NCI-H345 (cell line): ENCODE data around the gene CFL2.
"Not testable (repeated sequence)": the region's sequence is repeated elsewhere in the genome, so short reads cannot be mapped to it uniquely, and the experiment has no call there.

ENCODE experiments used
- DNase-seq: peaks from one replicate; lab custom pipeline; 2025; lab: John Stamatoyannopoulos, UW

CFL2 gene

DNA sequence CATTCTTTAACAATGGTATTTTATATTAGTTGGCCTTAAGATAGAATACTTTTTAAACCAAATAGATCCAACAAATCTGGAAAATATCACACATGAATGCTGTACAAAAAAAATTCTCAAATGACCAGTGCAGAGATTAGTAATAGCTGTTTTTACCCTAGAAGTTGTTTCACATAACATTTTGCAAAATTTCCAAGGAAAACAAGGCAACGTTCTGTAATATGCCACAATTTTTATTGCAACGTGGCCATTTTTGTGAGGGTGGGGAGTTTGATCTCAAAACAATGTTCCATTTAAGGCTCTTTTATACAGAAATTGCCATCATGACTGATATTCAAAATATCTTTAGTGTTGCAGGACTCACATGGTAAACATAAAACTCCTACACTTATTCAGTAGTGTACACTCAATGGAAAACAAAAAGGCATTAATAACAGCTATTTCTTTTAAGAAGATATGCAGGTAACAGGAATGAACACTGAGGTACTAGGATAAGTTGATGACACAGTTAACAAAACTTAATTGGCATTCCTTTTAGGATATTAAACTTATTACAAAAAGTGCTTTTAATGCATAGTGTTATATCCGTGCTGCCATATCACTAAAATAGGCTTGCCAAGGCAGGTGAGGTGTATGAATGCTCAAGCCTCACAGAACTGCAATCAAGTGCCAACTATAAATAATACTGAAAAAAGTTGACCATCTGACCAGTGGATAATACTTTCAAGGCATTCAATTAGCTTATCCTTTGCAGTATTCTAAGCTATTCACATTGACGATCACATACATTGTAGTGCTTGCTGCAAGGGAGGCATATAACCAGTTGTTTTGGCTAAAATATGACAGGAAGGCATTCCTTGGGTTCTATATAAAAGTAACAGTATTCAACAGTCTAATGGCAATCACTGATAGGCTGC lies 2.3 kb downstream of the CFL2 start:
- no peak for DNase-seq

DNA sequence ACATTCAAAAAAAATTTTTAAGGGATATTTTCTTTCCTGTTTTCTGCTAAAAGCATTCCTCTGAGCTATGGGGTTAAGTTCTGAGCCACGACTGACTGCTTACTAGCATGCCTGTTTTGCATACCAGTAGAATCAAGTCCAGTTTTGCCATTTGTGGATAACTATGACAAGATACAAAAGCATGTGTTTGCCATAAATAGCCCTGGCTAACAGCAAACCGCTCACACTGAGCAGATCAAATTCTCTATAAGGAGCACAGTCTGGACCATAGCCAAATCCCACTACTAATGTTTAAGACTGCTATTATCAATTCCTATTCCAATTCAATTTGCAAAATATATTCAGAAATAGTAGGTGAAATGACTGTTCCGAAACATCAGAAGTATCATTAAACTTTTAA lies 3.2 kb downstream of the CFL2 start:
- peak; percentile 54 for DNase-seq

DNA sequence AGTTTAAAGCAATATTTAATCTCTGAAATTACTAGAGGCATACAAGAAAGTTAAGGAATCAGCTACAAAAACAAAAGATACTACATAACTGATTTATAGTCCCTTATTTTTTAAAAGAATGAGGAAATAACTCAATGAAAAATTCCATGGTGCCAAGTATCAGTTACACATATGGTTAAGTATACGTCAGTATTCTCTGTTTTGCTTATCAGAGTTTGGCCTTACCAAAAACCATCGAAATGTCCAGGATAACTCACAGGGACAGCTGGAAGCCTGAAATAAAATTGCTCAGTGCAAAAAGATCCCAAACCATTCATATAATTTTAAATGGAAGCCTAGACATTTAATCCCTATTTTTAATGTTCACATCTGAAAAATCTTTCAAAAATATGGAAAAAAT lies 3.6 kb downstream of the CFL2 start:
- no peak for DNase-seq

DNA sequence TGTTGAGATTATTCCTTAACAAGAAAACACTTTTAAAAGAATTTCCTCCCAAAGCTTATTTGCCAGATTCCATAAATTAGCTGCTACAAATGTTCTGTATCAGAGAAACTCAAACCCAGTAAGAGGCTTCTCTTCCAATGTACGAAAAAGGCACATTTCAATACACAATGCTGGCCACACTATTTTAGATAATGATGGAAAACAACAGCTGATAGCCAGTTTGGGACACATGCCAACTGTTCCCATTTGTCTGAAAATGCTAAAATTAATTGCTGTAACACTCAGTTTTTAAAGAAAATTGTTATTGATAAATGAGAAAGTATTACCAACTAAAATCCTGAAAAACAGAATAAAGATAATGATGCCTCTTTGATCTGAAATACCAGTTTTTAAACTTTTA lies 4.4 kb downstream of the CFL2 start:
- DNase-seq = no peak

DNA sequence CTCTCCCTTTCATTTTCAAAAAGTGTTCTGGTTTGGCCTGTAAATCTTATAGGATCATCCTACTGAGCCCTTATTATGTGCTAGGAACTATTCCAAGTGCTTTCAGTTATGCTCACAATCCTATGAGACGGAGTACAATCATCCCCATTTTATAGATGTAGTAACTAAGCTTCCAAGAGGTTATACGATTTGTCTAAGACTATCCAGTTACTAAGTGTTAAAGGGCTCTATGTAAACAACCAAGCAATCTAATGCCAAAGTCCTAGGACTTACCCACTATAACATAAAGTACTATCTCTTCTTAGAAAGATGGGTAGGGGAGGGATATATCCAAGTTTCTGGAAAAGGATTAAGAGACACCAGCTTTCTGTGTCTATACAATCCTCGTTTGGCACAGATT lies 6.7 kb downstream of the CFL2 start:
- DNase-seq = no peak

DNA sequence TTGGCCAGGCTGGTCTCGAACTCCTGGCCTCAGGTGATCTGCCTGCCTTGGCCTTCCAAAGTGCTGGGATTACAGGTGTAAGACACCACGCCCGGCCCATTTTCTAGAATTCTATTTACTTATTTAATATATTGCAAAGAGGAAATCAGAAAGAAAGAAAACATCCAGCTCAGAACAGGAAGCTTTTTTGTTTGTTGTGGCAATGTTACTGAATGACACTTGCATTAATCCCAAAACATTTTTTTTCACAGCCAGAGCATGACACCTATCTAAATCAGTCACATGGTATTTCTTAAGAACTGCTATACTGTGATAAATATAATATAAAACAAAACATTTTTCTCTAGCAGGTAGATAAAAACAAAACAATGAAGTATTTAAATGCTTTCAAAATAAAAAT lies 12.6 kb downstream of the CFL2 start:
- no peak for DNase-seq

DNA sequence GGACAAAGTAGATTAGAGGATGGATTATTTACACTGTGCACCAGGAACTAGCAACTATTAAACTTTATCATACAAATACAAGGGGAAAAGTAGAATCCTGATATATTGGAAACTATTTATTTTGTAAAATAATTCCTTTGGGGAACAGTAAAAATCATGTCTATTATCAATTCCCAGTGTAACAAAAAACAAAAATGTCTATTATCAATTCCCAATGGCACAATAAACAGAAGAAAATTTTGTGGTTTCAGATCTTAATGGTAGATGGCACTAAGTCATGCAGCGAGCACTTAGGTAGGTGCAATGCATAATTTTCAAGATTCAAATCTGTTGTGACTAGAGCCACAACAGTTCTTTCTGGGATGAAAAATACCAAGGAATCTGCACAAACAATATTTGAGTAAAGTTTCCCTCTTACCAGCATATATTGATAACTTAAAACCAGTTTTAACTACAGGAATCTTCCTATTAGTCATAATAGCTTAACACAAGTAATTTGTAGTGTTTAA lies 13.7 kb downstream of the CFL2 start:
- DNase-seq = no peak

DNA sequence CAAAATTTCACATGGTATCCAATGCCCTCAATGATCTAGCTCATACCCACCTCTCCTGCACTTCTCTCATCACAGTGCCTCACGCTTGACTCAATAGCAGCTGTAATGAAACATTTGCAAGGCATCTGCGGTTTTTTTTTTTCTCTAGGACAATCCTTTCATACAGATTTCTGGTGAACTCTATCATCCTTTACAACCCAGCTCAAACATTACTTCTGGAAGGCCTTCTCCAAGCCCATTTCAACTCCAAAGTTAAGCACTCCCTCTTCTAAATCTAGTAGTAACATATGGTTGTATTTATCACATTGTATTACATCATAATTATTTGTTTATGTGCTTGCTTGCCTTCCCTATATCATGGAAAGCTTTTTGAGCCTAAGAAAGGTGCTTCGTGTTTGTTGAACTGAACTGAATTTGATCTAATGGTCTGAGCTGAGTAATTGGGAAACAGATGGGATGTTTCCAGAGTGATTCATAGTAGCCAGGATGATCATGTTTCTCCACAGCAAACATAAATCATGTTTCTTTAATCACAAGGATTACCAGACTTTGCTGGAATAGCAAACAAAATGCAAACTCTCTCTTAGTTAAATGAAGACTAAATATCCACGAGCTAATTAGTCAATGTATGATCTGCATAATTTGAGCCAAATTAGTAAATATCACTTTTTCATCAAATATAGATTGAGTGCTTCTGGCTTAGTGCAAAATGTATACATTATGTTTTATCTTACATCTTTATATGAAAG lies 14.3 kb downstream of the CFL2 start:
- no peak for DNase-seq

DNA sequence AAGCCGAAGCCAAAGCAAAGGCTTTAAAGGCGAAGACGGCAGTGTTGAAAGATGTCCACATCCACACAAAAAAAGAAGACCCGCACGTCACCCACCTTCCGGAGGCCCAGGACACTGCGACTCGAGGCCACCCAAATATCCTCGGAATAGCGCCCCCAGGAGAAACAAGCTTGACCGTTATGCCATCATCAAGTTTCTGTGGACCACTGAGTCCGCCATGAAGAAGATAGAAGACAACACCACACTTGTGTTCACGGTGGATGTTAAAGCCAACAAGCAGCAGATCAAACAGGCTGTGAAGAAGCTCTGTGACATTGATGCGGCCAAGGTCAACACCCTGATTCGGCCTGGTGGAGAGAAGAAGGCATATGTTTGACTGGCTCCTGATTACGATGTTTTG lies 20.2 kb downstream of the CFL2 start:
- DNase-seq = not testable (repeated sequence)

DNA sequence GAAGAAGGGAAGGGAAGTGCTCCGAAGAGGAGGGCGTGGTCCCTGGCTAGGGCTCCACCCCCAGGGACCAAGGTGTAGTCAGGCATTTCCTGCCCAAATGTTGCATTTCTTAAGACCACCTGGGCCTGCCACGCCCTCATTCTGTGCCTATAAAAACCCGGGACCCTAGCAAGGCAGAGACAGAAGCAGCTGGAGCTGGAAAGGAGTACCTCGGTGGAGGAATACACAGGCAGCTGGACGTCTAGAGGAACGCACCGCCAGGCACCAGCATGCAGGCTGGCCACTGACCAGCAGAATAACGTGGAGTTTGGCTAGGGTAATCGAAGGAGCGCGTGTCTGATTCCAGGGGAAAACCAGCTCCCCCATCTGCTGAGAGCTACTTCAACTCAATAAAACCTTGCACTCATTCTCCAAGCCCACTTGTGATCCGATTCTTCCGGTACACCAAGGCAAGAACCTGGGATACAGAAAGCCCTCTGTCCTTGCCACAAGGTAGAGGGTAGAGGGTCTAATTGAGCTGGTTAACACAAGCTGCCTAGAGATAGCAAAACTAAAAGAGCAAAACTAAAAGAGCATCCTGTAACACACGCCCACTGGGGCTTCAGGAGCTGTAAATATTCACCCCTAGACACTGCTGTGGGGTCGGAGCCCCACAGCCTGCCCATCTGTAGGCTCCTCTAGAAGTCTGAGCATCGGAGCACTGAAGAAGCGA lies 21.0 kb downstream of the CFL2 start:
- no peak for DNase-seq

DNA sequence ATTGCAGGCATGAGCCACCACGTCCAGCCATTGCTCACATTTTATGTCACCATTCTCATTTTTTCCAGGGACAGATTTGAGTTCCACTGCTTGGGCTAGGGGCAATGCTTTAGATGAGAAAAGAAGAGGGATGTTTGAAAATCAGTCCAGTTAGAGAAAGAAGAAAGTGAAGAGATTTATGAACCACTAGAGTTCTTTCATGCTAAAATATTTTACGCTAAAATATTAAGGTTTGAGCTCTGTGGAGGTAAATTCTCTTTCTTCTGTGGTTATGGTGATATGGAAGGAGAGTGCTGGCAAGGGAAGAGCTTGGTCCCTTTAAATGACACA lies 21.5 kb downstream of the CFL2 start:
- no peak for DNase-seq

DNA sequence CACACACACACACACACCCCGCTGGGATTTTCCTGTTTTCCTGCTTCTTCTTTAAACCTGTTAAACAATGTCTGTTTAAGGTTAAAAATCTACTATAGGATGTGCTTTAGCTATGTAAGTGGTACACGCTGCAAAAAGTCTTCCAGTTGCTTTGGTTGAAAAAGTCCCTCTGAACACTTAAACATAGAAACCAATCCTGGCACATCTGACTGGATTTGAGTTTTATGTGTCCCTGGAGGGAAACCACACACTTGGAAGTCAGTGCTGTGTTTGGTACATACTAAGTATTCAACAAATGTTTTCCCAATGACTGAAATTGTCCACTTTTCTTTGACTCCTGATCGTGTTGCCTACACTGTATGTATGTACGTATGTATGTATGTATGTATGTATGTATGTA lies 22.0 kb downstream of the CFL2 start:
- DNase-seq = no peak

DNA sequence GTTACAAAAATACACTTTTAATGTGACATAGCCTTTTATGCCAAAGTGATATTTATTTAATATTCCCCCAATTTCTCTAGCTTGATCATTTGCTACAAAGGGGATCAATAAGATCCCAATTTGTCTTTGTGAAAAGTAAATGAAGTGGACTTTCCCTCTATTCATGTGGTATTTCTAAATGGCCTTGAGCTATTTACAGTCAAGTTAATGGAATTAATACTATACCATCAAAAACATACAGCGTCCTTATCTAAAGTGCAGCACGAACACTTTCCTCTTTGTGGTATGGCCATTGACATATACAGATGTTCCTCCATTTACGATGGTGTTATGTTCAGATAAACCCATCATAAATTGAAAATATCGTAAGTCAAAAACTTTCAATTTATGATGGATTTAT lies 23.2 kb downstream of the CFL2 start:
- DNase-seq = no peak

DNA sequence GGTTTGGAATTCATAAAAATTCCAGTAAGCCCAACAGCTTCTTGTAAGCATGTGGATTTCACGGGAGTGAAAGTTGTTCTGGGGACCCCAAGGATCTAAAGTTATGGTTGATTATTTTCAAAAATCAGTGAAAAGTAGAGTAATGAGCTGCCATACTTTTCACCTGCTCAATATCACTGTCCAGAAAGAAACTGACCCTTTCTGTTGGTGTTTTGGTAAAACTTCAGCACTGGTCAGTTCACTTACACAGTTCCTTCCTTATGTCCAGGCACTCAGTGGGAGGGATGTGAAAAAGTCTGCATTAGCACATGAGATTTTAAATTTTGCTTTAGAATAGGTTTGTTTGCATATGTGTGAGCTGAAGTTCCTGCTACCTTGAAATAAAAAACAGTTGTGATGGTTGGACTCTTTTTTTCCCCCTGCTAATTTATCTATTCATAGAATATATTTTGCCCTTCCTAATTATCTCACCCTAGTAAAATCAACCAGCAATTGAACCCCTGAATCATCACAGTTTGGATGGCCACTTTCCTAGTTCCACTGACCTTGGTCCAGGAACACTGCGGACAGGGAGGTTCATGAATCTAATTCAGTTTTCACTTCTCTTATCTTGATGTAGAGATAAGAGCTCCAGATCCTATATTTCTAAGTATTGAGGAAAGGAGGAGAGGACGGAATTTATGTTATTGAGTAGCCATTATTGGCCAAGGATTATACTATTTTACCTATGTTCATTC lies 25.8 kb downstream of the CFL2 start:
- no peak for DNase-seq

DNA sequence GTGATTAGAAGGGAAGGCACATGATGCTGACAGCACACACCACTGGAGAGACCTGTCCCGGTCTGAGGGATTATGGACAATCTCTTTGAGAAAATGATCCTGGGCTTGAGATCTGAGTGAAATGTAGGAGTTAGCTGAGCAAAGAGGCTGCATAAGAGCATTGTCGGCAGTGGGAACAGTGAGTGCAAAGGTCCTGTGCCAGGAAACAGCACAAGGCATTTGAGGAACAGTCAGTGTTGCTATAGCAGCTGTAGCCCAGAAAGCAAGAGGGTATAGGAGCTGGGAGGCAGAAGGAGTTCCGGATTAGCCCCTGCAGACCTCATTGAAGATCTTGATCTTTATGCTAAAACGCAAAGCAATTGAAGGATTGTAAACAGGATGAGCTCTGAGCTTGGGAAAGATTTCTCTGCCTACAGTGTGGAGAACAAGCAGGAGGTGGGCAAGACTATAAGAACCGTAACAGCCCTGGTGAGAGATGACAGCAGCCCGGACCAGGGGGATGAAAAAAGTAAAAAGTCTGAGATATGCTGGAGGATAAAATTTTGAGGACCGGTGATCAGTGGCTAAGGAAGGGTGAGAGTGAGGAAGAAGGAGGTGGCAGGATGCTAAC lies 28.5 kb downstream of the CFL2 start:
- no peak for DNase-seq

DNA sequence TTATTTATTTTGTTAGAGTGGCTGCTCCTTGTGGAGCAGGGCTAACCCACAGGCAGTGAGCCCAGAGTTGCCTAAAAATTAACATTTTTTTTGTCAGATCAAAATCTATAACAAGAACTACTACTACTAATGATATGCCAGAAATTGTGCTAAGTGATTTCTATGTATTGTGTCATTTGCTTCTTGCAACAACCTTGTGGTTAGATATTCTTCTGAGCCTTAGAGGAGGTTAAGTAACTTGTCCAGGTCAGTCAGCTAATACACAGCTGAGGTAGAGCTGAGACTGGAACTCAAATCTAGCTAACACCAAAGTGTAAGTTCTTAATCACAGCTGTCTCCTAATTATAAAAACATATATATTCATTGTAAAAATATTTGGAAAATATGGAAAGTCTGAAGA lies 29.8 kb downstream of the CFL2 start:
- no peak for DNase-seq

DNA sequence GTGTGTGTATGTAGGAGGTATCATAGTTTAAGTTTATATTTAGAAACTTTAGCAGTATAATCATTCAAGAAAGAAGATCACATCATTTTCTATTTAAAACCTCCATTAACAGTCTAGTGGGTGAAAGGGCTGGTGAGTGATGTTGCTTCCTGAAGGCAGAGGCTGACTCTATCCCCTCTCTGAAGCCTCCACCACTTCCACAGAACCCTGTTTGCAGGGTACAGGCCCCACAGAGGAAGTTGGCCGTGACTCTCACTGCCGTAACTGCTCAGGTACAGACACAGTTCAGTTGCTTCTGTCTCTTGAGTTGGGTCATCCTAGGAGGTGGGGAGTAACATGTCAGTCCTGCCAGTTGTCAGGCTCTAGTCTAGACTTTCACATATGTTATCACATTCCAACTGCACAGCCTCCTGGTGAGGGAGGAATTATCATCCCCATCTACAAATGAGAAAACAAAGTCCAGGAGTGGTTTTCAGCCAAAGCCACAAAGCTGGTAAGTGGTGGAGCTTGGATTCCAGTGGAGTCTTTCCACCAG lies 31.5 kb downstream of the CFL2 start:
- no peak for DNase-seq

DNA sequence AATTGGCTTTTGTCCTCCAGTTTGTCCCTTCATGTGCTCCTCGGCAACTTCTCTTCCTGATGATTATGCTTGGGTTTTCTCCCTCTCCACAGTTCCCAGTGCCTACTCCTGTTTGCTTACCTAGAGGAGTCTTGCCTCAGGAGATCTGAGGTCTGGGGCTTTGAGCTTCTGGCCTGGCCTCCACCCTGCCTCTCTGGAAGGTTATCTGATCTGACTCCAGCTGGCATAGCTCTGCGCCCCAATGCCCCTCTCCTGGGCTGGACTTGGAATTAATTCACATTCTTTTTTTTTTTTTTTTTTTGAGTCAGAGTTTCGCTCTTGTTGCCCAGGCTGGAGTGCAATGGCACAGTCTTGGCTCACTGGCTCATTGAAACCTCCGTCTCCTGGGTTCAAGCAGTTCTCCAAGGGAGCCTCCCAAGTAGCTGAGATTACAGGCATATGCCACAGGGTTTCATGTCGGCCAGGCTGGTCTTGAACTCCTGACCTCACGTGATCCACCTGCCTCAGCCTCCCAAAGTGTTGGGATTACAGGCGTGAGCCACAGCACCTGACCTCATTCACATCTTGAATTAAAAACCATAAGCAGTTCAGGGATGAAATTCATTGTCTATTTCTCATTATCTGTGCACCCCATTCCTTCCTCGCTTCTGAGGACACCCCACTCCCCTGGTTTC lies 33.5 kb downstream of the CFL2 start:
- DNase-seq = no peak

DNA sequence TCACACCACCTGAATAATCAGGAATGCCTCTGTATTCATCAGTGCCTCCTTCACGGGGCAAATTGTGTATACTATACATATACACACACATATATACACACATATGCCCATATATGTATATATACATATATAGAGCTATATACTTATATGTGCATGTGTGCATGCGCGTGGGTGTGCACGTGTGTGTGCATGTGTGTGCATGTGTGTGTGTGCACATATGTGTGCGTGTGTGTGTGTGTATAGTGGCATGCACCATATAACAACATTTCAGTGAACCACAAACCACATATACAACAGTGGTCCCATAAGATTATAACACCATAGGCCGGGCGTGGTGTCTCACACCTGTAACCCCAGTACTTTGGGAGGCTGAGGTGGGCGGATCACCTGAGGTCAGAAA lies 35.7 kb downstream of the CFL2 start:
- DNase-seq = no peak

DNA sequence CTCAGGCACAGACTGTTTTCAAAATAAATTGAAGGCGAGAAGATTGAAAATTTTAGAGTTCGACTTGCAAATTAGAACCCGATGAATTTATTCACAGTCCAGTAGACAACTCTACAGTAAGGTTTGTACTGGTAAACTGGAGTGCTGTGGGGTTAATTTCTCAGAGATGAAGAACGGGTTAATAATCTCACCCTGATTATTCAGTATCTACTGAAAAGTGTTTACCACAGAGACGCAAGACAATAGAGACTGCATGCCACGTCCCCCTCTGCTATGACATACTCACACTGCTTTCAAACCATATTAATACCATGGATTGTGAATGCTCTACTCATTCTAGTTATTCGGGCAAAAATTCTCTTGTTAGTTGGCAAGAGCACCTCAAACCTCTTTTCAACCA lies 36.1 kb downstream of the CFL2 start:
- DNase-seq = no peak
